ENCODE data around the gene CHI3L1.

The CHI3L1 gene

DNA sequence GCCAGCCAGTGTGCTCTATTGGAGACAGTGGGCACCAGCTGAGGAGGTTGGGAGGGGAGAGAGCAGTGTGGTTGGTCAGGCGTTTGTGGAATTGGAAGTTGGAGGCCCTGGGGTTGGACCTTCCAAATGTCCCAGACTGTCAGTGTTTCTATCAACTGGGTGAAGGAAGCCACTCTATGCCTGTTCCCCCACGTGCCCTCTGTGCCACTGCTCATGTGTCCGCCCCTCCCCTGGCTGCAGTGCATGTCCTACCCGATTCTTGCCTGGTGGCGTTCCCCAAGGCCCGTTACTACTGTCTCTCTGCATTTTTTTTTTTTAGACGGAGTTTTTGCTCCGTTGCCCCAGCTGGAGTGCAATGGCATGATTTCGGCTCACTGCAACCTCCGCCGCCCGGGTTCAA lies 37.9 kb downstream of the CHI3L1 start:
- no peak overlapping the region for H2AFZ ChIP-seq
- H3K9me3 ChIP-seq (ENCODE audit: control insufficient read depth, low read length) = no peaks in the 10 kb centered on the region
- H3K9ac ChIP-seq = no peak overlapping the region
- no peak overlapping the region for H3K4me3 ChIP-seq (ENCODE audit: low read depth, low read length)
- H3K36me3 ChIP-seq (ENCODE audit: control insufficient read depth, insufficient read depth, low read length) = no peaks in the 10 kb centered on the region
- H3K4me2 ChIP-seq (ENCODE audit: low read length) = peak overlapping the region; percentile 12
- TF ChIP-seq, protein P1, sequence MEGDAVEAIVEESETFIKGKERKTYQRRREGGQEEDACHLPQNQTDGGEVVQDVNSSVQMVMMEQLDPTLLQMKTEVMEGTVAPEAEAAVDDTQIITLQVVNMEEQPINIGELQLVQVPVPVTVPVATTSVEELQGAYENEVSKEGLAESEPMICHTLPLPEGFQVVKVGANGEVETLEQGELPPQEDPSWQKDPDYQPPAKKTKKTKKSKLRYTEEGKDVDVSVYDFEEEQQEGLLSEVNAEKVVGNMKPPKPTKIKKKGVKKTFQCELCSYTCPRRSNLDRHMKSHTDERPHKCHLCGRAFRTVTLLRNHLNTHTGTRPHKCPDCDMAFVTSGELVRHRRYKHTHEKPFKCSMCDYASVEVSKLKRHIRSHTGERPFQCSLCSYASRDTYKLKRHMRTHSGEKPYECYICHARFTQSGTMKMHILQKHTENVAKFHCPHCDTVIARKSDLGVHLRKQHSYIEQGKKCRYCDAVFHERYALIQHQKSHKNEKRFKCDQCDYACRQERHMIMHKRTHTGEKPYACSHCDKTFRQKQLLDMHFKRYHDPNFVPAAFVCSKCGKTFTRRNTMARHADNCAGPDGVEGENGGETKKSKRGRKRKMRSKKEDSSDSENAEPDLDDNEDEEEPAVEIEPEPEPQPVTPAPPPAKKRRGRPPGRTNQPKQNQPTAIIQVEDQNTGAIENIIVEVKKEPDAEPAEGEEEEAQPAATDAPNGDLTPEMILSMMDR (IDR thresholded peaks at IDR 0.05) = no peak
- H3K4me1 ChIP-seq = peaks cover 60% of the 10 kb centered on the region
- no peaks in the 10 kb centered on the region for H3K27me3 ChIP-seq (ENCODE audit: control insufficient read depth, insufficient read depth, low read length)
- peak overlapping the region; percentile 98 for H3K27ac ChIP-seq
- H3K79me2 ChIP-seq = no peaks in the 10 kb centered on the region

GRCh38 chr1:203148127-203148526 lies 38.4 kb downstream of the CHI3L1 start:
- Histone ChIP-seq H2AFZ (no peak overlapping the region), H3K9ac (no peak overlapping the region), H3K79me2 (no peaks in the 10 kb centered on the region), H3K9me3 (ENCODE audit: control insufficient read depth, low read length) (no peaks in the 10 kb centered on the region), H3K4me1 (peaks cover 56% of the 10 kb centered on the region), H3K27me3 (ENCODE audit: control insufficient read depth, insufficient read depth, low read length) (no peaks in the 10 kb centered on the region), H3K4me2 (ENCODE audit: low read length) (no peak overlapping the region), H3K4me3 (ENCODE audit: low read depth, low read length) (no peak overlapping the region), H3K36me3 (ENCODE audit: control insufficient read depth, insufficient read depth, low read length) (no peaks in the 10 kb centered on the region), H3K27ac (peak overlapping the region; percentile 87)
- TF ChIP-seq, protein P1 (IDR thresholded peaks at IDR 0.05) = peak; percentile 34

DNA sequence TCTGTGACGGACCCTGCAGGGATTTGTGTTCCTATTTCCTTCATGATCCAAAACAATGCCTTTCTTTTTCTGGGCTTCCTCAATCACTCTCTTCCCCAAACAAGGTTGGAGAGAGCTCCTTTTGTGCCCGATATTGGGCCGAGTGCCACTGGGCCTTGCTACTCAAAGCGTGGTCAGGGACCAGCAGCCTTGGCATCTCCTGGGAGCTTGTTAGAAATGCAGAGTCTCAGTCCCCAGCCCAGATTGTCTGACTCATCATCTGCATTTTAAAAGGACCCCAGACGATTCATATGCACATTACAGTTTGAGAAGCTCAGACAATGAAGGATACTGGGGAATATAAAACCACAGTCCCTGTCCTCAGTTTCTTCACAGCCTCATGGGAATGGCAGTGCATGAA lies 39.1 kb downstream of the CHI3L1 start:
- Histone ChIP-seq H3K27ac (peak overlapping the region; percentile 87), H3K9me3 (ENCODE audit: control insufficient read depth, low read length) (no peaks in the 10 kb centered on the region), H2AFZ (no peak overlapping the region), H3K9ac (no peak overlapping the region), H3K4me3 (ENCODE audit: low read depth, low read length) (no peak overlapping the region), H3K36me3 (ENCODE audit: control insufficient read depth, insufficient read depth, low read length) (no peaks in the 10 kb centered on the region), H3K79me2 (no peaks in the 10 kb centered on the region), H3K4me1 (peaks cover 48% of the 10 kb centered on the region), H3K4me2 (ENCODE audit: low read length) (no peak overlapping the region), H3K27me3 (ENCODE audit: control insufficient read depth, insufficient read depth, low read length) (no peaks in the 10 kb centered on the region)
- TF ChIP-seq, protein P1 (IDR thresholded peaks at IDR 0.05) = no peak

- H3K9ac ChIP-seq = no peak overlapping the region
- no peaks in the 10 kb centered on the region for H3K9me3 ChIP-seq (ENCODE audit: control insufficient read depth, low read length)
- peak overlapping the region; percentile 87 for H3K27ac ChIP-seq
- H3K36me3 ChIP-seq (ENCODE audit: control insufficient read depth, insufficient read depth, low read length) = no peaks in the 10 kb centered on the region
- TF ChIP-seq, protein P1 (IDR thresholded peaks at IDR 0.05) = no peak
- no peak overlapping the region for H3K4me3 ChIP-seq (ENCODE audit: low read depth, low read length)
- H3K4me2 ChIP-seq (ENCODE audit: low read length) = peak overlapping the region; percentile 0
- no peaks in the 10 kb centered on the region for H3K79me2 ChIP-seq
- no peaks in the 10 kb centered on the region for H3K27me3 ChIP-seq (ENCODE audit: control insufficient read depth, insufficient read depth, low read length)
- peaks cover 42% of the 10 kb centered on the region for H3K4me1 ChIP-seq
- peak overlapping the region; percentile 53 for H2AFZ ChIP-seq
Observed at GRCh38 chr1:203146537-203146936, 40.0 kb downstream of the CHI3L1 start.

DNA sequence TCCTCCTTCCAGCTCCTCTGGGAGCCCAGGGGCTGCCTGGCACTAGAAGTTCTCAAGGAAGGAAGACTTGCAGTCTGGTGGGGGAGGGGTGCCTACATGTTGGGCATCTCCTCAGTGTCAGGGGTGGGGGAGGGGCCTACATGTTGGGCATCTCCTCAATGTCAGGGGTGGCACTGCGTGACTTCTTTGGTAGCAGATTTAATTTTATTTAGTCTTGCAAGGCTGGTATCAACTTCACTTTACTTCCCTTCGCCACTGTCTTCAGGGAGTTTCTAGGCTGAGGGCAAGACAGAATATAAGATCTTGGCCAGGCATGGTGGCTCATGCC lies 40.5 kb downstream of the CHI3L1 start:
- Histone ChIP-seq H3K4me2 (ENCODE audit: low read length) (peak overlapping the region; percentile 11), H3K4me3 (ENCODE audit: low read depth, low read length) (no peak overlapping the region), H3K27ac (peak overlapping the region; percentile 87), H3K4me1 (peaks cover 39% of the 10 kb centered on the region), H2AFZ (peak overlapping the region; percentile 53), H3K9ac (no peak overlapping the region), H3K9me3 (ENCODE audit: control insufficient read depth, low read length) (no peaks in the 10 kb centered on the region), H3K36me3 (ENCODE audit: control insufficient read depth, insufficient read depth, low read length) (no peaks in the 10 kb centered on the region), H3K79me2 (no peaks in the 10 kb centered on the region), H3K27me3 (ENCODE audit: control insufficient read depth, insufficient read depth, low read length) (no peaks in the 10 kb centered on the region)
- TF ChIP-seq, protein P1 (IDR thresholded peaks at IDR 0.05) = no peak
